ENCODE data around the gene FRK.
"Not testable (repeated sequence)": the region's sequence is repeated elsewhere in the genome, so short reads cannot be mapped to it uniquely, and the experiment has no call there.

The FRK gene

DNA sequence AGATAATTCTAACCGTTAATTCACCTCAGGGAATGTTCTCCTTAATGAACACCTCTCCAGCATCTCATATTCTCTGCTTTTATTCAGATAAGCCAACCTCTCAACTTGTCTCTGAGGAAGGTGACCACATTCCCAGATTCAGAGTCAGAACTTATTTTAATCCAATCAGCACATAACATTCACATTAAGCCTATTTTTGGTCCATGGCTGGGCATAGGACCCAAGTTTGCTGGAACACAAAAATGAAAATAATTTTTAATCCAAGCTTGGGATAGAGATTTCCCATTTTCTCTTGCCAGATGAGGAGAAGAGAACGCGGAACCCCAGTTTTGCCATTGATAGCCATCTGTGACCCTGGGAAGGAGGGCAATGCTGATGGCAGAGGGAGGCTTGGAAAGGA is 126.5 kb downstream of the FRK start:
- no peak for DNase-seq

DNA sequence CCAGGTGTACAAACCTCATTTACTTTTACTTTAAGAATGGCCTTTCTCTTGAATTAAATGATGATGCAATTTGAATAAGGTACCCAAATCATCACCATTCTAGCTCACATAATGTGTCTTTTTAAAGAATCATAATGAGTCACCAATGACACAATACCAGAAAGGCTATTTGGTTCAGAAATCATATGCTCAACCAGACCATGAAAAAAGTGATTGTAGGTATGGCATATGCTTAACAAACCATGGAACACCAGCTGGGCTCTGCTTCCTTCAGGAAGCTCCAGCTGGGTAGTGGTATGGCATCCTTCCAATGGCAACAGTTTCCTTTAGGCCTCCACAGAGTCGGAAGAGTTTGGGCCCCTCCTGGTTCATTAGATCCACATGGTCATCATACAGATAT is 128.2 kb downstream of the FRK start:
- no peak for DNase-seq

DNA sequence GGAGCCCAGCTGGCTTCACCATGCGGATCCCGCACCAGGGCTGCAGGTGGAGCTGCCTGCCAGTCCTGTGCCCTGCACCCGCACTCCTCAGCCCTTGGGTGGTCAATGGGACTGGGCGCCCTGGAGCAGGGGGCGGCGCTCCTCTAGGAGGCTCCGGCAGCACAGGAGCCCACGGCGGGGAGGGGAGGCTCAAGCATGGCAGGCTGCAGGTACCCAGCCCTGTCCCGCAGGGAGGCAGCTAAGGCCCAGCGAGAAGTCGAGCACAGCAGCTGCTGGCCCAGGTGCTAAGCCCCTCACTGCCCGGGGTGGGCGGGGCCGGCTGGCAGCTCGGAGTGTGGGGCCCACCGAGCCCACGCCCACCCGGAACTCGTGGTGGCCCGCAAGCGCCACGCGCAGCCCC is 132.7 kb downstream of the FRK start:
- DNase-seq = not testable (repeated sequence)

DNA sequence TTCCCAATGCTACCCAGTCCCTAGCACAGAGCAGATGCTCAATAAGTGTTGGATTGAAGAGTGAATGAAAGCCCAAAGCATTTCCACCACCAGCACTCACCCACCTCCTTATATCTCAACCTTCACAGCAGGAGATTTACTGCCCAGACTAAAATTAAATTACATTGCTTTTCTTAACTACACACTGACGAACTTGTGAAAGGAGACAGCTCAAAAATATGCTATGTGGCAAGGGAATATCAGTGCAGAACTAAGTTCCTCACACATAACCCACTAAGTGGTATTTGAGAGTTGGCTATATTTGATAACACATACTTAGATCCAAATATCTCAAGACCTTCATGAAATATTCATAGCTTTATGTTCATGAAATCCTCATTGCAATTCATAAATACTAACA is 137.7 kb downstream of the FRK start:
- DNase-seq = no peak

DNA sequence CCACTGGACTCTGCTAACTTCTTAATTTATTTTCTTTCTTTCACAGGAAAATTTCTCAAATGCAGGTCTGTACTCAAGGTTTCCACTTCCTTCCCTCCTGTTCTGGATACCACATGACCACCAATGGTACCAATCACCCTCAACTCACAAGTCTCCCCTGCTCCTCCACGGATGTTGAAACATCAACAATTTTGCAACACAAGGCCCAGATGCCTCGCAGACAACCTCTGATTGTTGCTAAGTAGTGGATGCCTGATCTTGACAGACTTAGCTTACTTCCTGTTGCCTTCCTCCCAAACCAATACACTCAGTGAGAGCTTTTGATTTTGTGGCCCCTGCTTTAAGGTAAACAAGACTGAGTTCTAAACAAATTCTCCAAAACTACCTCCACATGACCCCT is 146.6 kb downstream of the FRK start:
- no peak for DNase-seq

DNA sequence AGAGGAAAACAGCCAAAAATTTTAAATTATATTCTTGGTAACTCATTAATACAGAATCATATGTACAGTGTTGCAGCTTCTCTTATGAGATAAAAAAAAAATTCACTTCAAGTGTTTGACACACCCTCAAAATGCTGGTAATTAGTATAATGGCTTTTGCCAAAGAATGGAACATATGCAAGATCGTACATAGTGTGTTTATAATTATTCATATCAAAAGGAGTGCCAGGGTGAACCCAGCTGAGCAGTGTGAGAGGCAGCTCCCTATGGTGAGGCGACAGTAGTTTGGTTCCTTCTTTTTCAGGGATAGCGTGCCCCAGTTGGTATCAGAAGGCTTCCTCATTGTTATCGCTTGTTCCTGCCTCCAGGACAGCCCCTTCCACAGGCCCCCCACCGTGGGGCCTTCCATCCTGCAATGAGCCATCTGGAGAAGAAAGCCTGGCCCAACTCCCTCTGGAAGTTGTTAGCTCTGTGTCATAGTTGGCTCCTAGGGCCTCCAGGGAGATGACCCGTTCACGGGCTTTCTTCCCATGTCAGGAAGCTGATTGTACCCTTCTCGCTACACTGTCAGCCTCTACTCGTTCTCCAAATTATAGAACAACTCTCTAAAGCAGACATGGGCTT is 150.7 kb downstream of the FRK start:
- no peak for DNase-seq

DNA sequence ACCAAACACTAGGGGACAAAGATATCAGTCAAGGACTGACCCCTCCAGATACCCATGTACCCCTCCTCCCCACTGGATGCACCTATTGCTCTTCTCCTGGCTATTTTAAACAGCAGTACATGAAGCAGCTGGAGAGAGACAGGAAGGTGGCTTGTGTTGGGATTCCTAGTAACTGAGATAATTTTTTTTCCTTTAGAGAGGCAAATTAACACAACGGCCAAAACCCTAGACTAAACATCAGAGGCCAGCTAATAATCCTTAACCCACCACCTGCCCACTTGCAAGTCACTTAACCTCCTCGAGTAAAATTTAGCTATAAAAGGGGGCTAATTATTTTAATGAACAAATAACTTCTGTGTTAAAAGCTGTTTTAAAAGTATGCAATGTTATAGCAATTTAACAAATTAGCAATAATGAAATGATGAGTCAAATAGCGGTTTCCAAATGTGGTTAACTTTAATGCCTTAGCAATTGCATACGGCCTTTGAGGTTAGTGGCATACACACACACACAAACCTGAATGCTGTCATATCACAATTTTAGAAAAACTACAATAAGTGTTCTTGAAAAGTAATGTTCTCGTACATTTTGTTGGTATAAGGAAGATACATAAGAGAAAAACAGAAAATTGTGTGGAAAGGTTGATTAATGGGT is 151.7 kb downstream of the FRK start:
- no peak for DNase-seq

DNA sequence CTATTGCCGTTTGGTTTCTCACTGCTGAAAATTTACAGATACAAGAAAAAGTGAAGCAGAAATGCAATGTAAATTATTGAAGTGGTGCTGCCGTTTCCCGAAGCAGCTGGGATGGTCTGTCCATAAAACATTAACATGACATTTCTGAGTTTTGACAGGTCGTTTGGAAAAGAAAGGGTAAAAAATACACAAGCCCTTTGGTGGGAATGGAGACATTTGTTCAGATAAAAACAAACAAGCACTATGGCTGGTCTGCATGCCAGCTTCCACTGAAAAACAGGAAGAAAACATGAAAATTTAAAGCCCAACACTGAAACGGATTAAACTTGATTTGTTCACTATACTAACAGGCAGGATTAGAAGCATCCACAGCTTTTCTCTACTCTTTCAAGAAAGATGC is 155.2 kb downstream of the FRK start:
- DNase-seq = no peak

DNA sequence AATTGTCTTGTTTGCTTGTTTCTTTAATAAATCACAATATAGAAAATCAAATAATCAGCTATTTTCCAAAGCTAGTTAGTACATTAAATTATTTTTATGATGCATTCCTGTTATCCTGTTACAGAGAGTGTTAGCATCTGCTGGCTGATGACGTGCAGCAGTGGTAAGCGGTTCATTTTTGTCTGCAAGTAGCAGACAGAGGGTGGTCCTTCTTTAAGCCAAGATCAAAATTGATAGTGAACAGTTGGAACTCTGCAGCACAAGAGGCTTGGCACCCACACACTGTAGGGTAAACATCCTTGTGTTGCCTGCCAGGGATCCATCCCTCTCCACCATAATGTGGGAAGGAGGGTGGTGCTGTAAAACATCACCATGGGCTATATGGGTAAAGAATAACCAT is 158.3 kb downstream of the FRK start:
- no peak for DNase-seq

DNA sequence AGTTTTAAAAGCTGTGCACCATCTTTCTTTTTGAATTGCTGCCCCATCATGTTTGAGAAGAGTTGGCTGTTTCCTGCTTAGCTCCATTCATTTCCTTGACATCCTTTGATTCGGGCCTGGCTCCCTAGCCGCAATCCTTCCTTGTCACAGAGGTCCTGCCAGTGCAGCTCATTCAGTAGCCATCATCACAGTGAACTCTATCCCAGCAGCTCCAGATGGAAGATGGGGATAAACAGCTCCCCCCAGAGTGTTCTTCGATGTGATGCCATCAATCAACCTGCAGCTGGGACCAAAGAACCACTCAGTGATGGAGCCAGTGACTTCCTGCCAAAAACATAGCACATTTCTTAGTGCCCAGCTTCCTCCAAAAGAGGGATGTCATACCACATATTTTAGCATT is 158.8 kb downstream of the FRK start:
- no peak for DNase-seq

DNA sequence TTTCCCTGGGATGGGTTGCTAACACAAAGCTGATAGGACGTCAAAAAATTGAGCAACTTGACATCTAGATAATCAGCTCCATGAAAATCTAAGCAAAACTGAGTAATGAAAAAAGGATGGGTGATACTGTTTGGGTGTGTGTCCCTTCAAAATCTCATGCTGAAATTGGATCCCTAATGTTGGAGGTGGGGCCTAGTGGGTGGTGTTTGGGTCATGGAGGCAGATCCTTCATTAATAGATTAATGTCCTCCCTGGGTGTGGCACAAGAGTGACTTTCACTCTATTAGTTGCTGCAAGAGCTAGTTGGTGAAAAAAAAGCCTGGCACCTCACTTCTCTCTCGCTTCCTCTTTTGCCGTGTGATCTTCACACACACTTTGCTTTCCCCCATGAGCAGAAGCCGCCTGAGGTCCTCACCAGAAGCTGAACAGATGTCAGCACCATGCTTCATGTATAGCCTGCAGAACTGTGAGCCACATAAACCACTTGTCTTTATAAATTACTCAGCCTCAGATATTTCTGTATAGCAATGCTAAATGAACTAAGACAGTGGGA is 160.9 kb downstream of the FRK start:
- no peak for DNase-seq

DNA sequence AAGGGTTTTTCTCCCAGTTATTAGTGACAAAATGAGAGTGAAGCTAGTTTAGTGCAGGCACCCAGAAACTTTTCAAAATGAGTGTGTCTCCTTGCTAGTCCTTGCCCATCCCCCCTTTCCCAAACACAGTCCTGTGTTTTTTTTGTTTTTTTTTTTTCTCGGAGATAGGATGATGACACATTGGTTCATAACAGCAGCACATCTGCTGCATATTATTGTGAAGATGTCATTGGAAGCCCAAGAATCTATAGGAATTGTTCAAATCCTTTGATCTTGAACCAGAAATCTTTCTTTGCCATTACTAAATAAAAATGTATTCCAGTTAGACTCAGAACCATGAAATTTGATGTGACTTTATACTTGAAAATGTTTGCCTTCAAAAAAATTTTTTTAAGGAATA is 162.4 kb downstream of the FRK start:
- no peak for DNase-seq

DNA sequence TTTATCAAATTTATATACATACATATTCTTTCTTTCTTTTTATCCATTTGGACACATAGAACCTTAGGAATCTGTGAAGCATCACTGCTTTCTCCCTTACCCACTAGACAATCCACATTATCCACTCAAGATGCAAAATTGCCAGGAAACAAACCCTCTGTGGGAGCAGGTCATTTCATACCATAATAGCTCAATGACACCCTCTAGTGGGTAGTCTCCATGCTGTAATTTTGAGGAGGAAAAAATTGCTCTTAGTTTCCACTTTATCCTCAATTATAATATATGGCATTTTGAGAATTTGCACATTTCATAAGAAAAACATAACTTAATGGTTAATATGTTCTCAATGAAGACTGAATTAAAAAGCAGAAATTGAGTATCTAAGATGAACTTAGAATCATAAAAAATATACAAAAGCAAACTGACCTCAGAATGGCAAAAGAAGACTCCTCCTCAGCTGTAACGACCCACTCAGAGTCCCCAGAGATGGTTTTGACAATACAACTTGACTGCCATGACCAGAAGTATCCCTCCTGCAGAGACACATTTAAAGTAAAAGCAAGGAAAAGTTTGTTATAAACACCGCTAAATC is 164.1 kb downstream of the FRK start:
- DNase-seq = no peak

DNA sequence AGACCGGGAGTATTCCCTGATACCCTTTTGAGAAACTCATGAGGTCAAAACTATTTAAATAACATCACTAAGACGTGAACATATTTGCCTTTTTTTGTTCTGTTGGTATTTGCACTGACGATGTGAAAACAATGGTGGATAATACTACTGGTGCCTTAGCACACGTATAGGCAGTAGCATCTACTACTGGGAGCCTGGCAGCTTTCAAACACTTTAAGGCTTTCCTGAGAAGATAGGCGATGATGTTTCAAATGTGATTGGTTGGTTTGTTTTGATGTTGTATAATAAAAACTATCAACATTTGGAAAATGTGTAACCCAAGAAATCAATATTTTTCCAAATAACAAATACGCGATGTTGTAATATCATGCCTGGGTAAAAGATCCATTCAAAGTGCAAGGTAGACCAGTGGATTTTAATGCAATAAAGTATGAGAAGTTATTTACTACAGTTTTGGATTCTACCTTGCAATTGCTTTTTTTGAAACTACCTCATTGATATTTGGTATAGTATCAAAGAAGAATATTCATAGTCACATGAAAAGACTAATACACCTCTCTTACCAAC is 166.2 kb downstream of the FRK start:
- DNase-seq = no peak

DNA sequence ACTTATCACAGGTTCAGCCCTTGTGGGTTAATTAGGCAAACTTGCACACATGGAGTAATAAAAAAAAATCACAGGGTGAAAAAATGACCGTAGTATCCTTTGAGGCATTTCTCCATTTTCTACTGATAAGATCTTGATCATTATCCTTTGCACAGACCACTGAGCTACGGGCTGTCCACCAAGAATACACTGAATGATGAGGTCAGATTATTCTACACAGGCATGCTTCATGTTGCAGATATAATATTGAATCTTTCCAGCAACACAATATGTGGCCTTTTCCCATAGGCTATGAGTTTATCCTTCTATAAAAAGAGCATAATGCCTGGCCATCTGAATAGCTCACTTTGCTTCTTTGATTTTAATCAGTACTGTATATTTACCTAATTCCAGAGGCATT is 168.9 kb downstream of the FRK start:
- no peak for DNase-seq

DNA sequence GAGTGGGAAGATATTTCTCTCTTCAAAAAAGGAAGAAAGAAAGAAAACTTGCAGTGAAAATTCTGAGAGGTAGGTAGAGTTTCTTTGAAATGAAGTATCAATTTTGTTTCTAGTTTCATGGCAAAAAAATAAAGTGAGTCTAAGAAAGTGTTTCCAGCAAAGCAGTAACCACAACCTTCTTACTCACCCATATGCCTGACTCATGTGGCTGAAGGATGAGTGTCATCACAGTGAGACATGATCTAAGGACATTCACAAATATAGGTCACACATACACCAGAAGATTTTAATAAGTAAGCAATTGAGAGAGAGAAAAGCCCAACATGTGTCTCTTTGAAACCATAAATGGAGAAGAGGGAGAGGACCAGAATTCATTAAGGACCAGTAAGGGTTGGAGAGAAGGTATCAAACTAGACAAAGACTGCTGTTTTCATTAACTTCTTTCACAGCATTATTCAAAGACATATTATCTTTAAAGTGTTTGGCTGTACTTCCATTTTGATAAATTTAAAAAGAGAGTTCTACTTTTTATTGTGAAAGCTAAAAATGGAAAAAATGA is 169.5 kb downstream of the FRK start:
- DNase-seq = no peak

DNA sequence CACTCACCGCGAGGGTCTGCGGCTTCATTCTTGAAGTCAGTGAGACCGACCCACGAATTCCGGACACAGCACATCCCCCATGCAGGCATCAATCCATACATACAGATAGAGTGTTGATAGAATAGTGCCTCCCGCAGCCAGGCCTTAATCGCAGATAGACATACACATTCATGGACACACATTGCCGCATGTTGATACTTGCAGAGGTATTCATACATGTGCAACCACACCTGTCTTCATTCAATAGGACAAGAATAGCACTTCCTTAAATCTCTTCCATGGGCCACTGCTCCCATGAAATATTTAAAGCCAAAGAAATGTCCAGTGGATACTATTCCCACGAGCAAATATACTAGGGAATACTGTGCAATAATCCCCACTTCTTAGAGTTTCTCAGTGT is 170.5 kb downstream of the FRK start:
- no peak for DNase-seq

DNA sequence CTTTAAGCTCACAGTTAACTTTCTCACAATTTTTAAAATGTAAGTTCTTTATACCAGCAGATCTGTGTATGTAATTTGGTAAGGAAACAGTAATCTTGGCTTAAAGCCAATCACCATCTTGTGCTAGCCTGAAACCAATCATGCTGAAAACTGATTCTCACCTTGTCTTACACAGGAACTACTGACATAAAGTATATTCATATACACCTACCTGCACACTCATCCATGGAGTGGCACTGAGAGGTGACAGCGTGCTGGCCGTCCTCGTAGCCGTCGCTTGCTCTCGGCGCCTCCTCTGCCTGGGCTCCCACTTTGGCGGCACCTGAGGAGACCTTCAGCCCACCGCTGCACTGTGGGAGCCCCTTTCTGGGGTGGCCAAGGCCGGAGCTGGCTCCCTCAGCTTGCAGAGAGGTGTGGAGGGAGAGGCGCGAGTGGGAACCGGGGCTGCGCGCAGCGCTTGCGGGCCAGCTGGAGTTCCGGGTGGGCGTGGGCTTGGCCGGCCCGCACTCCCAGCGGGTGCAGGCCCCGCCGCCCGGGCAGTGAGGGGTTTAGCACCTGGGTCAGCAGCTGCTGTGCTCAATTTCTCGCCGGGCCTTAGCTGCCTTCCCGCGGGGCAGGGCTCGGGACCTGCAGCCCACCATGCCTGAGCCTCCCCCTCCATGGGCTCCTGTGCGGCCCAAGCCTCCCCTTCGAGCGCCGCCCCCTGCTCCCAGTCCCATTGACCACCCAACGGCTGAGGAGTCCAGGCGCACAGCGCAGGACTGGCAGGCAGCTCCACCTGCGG is 171.8 kb downstream of the FRK start:
- not testable (repeated sequence) for DNase-seq

DNA sequence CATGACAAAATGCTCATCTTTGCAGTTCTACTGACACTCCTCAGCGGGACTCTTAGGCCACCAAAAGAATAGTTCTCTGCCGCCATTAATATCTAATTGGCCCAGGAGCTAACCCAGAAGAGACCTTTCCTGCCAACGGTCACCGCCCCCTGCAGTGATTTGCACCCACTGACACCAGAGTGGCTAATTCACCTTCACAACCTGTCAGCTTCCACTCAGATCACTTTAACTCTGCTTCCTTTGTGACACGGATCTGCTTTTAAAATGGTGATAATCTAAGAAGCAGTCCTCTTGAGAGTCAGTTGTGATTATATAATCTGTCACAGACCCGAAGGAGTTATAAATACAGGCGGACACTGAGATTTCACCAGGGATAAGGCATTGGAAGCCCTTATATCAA is 172.8 kb downstream of the FRK start:
- DNase-seq = no peak

DNA sequence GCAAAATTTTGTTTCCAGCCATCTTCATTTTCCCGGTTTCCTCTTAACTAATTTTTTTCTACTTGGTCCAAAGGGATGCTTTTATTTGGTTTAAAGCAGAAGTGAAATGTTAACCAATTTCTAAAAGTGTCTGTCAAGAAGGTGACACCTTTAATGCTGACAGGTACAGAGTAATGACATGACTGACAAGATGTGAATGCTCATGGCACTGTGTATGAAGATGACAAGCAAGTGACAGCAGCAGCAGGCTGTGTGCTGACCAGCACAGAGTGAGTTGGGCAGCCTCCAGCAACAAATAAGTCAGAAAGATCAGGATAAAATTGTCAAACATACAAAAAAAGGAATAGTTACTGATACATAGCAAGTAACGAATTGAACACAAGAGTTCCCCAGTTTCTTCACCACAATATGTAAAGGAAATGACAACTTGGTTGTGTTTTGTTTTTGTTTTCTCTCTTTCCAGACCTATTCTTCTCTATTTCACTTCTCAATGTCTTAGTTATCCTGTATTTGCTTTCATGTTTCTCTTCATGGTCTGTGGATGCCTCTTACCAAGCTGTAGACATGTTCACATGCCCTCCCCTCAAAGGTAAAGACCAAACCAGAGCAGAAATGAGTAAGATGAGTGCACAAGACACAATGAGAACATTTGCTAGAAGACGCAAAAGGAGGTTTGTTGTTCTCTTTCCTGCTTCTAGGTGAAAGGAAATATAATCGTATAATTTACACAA is 174.9 kb downstream of the FRK start:
- no peak for DNase-seq

DNA sequence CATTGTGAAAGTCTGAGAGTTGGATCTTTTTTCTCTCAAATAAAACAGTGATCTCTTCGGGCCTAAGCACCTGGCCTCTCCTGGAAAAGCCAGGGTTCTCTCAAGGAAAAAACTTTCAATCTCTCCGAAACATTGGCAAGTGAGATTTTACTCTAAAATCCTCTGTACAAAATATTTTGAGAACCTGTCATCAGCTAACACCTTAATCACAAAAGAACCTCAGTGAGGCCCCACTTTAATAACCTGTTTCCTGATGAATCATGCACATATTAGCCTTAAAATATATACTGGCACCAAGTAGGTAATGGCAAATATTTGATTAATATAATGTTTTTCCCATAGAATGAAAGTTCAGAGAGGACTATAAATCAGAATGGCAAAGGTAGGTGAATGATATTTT is 177.9 kb downstream of the FRK start:
- DNase-seq = no peak

DNA sequence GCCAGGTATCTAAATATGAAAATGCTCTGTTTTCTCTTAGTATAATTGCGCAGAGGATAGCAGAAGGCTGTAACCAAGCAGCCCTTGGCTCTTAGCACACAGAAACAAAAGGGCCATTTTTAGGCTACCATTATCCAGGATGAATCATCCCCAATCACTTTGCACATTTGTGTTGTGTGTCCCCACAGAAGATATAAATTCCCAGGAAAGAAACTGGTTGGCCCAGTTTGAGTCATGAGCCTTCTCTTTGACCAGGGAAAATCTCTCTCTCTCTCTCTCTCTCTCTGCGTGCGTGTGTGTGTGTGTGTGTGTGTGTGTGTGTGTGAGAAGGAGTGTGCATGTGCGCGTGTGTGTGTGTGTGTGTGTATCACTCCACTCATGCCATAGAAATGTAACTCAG is 178.5 kb downstream of the FRK start:
- DNase-seq = no peak

All from activated T-cell treated with anti-CD3 and anti-CD28 coated beads for 4 hours (primary cell).